HG02588 (cell line): Measurements from ENCODE around the gene C20orf204.

Source experiments
- ATAC-seq: cut with Tn5 transposase; IDR thresholded peaks from one replicate; pipeline ENCODE4 v1.9.1; 2021; ENCODE audit warnings: mild to moderate bottlenecking, moderate library complexity; ENCODE audit not compliant: unreplicated experiment

C20orf204 gene

DNA sequence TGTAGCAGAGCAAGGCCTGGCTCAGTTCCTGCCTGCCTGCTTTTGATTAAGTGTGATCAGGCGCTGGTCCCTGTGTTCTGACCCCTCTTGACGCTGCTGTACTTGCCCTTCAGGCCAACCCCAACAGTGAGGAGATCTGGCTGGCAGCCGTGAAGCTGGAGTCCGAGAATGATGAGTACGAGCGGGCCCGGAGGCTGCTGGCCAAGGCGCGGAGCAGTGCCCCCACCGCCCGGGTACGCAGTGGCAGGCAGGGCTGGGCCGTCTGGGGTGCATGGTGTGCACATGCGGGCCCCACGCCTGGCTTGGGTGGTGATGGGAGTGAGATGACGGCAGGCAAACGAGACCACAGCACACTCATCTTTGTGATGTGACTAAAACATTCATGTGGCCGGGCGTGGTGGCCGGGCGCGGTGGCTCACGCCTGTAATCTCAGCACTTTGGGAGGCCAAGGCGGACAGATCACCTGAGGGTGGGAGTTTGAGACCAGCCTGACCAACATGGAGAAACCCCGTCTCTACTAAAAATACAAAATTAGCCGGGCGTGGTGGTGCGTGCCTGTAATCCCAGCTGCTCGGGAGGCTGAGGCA lies 10.1 kb upstream of the C20orf204 start:
- ATAC-seq = no peak

DNA sequence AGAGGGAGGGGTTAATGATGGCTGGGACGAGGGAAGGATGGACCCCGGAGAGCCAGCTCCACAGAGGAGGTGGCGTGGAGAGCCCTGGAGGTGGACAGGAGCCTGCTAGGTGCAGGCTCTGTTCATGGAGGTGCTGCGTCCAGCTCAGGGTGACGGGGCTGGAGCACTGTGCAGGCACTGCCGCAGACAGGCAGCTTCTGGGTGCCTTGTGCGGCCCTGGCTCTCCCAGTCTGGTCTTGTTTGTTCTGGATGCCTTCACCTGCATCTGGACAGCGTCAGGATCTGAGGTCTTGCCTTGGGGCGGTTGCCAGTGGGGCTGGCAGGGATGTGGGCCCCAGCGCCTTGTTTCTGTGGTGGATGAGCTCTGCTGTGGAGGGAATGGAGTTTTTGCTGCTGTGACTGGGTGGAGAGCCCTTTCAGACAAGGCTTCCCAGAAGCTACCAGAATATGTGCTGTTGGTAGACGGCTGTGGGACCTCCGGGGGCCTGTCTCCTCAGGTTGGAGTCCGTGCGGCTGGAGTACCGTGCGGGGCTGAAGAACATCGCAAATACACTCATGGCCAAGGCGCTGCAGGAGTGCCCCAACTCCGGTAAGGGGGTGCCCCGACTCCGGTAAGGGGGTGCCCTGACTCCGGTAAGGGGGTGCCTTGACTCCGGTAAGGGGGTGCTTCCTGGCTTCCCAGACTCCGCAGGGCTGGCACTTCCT lies 7.8 kb upstream of the C20orf204 start:
- ATAC-seq = no peak

DNA sequence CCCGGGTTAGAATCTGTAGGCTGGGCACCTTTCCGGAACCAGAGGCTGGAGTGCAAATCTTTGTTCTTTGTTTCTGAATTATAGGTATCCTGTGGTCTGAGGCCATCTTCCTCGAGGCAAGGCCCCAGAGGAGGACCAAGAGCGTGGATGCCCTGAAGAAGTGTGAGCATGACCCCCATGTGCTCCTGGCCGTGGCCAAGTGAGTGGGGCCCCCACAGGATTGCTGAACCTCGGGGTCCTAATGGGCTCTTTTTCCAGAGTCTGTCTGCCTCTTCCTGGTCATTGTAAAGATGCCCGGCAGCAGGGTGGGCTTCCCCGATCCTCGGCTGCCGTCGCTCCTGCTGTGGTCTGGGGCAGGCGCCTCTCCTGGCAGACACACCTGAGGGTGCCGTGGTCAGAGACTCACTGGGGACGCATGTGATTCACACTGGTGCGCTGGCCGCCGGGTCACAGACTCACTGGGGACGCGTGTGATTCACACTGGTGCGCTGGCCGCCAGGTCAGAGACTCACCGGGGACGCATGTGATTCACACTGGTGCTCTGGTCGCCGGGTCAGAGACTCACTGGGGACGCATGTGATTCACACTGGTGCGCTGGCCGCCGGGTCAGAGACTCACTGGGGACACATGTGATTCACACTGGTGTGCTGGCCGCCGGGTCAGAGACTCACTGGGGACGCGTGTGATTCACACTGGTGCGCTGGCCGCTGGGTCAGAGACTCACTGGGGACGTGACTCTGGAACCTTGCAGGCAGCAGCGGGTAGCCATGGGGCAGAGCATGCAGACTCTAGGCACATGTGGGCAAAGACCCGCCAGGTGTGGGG lies 6.5 kb upstream of the C20orf204 start:
- no peak for ATAC-seq

DNA sequence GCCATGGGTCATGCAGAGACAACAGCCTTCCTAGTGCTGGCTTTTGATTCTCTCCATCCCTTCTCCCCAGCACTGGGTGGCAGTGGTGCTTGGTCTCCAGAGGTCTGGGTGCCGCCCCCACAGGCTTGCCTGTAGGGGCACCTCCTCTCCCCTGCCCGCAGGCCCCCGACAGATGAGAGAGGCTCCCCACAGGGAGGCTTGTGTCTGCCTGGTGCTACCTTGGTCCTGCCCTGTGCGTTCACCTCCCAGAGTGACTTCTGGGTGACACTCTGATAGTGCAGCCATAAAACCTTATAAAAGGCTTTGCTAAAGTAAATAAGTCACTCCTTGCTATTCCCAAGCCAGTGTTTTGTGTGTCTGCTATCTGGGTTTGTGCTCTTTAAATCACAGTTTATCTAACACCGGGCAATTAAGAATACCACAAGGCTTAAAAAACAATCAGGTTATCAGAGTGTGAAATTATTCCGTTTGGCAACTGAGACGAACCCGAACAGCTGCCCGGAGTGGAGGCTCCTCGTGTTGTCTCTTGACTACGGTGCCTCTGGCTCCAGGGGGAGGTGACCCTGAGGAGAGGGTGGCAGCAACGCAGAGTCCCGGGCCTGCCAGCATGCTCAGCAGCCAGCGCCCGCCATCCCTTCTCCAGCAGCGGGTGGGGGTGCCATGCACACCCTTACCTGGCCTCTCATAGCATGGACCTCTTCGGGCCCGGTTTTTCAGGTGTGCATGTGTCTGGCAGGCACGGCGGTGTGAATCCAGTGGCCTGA lies 5.4 kb upstream of the C20orf204 start:
- ATAC-seq = no peak

DNA sequence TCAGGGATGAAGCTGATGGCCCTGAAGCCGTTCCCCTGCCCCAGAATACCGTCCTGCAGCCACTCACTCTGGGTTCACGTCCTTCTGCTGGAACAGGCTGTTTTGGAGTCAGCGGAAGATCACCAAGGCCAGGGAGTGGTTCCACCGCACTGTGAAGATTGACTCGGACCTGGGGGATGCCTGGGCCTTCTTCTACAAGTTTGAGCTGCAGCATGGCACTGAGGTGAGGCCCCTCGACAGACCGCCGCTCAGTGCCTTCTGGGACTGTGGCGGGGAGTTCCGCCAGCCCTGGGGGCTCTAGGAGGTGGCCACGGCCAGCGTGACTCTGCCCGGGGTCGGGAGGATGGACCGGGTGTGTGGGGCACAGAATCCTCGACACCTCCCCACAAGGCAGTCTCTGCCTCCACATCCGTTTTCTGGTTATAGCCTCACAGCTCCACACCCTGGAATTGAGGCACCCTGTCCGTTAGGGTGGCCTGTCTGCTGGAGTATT lies 4.1 kb upstream of the C20orf204 start:
- no peak for ATAC-seq

DNA sequence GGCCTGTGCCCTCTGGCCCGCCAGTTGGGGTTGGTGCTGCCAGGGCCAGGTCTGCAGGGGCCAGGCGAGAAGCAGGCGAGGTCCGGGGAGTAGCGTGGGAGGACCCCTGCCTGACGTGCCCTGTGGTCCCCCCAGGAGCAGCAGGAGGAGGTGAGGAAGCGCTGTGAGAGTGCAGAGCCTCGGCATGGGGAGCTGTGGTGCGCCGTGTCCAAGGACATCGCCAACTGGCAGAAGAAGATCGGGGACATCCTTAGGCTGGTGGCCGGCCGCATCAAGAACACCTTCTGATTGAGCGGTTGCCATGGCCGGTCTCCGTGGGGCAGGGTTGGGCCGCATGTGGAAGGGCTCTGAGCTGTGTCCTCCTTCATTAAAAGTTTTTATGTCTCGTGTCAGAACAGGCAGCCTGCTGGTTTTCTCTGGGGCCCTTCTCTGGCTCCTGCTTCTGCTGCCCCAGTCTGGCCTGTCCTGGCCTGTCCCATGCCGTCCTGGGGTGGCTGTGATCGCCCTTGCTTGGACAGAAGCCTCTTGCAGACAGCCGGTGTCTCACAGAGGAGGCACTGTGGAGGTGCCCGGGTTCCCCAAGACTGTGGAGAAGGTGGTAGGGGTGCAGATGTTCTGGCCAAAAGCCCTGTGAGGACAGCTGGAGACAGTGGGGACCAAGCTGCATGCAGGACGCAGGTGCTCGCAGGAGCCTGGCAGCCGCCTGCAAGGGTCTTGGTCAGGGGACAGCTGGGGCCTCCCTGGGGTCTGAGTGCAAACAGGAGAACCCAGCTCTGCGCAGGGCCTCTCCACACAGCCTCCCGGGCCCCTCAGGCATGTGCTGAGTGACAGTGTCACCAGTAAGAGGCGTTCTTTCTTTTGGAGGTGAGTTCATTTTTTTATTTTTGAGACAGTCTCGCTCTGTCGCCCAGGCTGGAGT lies 3.0 kb upstream of the C20orf204 start:
- no peak for ATAC-seq

DNA sequence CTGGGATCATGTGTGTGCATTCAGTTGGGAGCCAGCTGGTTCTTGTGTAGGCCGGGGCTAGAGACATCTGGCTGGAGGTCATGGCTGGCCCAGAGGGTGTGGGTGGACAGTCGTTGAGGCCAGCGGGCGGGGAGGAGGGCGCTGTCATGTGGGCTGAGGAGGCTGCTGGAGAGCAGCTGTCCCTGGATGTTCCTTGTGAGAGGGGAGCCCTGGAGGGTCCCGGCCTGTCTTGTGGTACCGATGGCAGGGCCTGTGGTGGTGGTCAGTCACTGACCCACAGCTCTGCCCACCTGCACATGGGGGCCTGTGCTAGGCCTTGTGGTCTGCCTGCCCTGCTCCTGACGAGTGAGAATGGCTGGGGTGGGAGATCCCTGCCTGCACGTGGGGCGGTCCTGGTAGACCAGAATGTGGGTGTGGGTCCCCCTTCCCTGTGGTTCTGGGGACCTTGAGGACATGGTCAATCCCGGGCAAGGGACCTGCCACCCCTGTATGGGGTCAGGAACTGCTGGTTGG lies 1.9 kb upstream of the C20orf204 start:
- no peak for ATAC-seq

DNA sequence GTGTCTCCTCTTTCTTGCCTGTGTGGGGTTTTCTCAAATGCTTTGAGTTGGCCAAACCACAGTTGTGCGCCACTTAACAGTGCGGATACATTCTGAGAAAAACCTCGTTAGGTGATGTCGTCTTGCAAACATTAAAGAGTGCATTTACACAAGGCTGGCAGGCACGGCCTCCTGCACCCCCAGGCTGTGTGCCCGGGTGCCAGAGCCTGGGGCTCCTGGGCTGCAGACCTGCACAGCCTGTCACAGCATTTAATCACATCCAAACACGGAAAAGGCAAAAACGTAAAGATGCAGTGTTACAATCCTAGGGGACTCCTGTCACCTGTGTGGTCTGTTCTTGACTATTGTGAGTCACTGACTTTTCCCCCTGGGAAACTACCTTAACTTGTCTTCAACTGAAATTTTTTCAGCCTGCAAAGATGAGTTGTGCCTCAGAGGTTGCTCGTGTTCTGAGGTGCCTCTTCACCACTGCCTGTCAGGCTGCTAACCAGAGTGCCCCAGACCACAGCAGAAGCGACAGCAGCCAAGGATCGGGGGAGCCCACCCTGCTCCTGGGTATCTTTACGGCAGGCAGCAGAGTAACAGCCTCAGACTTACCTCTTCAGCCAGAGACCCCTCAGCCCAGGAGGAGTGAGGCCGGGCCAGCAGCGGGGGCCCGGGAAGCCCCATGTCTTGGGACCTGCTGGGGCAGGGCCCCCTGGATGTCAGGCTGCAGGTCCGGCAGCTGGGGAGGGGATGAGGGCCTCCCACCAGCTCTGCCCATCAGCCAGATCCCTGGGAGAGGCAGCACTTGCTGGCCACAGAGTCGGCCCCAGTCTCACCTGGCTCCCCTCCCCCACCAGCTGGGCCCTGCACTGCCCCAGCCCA lies 683 bp upstream of the C20orf204 start:
- ATAC-seq = no peak

DNA sequence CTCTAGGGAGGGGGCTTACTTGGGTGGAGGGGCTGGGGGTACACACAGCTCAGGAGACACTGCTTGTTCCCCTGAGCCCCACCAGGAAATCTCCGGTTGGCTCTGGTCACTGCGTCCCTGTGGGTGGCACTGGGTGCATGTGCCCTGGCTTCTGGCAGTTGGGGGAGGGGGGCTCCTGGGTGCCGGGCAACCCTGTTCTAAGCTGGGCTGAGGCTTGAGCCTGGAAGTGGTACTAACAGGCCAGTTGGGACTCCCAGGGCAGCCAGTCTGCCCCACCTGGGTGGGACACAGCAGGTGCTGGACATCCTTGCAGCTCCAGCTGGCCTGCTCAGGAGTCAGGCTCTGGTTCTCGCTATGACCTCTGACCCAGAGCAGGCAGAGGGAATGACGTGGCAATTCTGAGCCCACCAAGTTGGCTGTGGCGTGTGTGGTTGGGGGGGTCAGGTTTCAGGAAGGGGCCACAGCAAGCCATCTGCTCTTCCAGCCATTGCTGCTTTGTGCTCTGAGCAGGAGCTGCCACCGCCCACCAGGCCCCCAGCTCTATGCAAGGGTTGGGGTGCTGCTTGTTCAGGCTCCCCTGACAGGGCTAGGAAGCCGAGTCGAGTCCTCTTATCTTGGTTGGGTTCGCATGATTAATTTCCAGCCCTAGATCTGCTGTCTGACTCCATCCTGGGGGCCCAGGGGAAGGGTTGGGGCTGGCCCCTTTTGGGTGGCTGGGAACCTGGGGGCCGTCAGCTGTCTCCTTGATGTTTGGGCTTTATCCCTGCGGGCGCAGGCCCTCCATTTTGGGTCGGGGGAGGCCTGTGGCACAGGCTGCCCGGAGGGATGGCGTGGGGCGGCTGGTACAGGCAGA lies 590 bp downstream of the C20orf204 start:
- no peak for ATAC-seq

DNA sequence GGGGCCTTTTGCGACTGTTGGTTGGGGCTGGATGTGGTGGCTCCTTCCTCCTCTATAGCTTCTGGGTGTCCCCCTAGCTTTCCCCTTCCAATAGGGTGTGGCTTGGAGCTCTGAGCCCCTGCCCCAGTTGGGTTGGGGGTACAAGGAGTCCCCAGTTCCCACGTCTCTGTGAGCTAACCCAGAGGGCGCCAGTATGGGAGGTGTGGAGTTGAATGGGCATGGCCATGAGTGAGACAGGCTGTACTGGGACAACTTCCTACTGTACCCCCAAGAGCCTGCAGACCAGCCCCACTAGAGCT lies 1.2 kb downstream of the C20orf204 start:
- ATAC-seq = no peak

DNA sequence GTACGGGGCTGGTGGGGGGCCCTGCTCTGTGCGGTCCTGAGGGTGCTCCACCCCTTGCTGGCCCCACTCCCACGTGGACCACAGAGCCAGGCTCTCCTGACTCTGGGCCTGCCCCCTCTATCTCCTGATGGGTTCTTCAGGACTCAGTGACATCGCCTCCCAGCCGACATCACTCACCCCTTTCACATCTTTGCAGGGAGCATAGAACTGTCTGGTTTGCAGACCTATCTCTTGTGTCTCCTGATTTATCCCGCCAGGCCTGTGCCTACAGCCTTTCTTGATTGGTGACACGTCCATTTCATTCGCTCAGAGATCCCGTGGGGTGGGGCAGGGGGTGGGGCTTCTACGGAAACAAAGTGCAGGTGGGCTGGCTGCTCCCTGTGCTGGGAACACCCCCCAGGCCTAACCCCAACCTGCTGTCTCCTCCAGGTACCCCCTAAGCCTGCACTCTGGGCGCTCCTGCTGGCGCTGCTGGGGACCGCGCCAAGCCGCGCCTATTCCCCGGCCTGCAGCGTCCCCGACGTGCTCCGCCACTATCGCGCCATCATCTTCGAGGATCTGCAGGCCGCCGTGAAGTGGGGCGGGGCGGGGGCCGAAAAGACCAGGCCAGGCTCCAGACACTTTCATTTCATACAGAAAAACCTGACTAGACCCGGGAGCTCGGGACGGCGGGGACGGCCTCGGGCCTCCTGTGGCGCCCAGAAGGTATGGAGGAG lies 1.7 kb downstream of the C20orf204 start:
- ATAC-seq = no peak

DNA sequence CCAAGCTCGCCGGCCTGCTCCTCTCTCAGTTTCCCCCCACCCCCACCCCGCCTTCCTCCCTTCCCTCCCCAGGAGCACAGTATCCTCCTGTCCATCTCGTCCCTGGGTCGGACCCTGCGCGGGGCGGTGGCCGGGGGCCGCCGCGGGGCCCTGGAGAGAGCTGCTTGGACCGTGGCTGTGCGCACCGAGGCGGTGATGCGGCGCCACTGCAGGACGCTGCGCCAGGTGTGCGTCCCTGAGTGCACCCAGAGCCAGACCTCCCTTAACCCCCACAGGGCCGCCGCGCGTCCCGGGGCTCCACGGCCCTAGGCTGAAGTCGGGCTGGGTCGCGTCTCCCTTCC lies 2.2 kb downstream of the C20orf204 start:
- ATAC-seq = peak; percentile 20

DNA sequence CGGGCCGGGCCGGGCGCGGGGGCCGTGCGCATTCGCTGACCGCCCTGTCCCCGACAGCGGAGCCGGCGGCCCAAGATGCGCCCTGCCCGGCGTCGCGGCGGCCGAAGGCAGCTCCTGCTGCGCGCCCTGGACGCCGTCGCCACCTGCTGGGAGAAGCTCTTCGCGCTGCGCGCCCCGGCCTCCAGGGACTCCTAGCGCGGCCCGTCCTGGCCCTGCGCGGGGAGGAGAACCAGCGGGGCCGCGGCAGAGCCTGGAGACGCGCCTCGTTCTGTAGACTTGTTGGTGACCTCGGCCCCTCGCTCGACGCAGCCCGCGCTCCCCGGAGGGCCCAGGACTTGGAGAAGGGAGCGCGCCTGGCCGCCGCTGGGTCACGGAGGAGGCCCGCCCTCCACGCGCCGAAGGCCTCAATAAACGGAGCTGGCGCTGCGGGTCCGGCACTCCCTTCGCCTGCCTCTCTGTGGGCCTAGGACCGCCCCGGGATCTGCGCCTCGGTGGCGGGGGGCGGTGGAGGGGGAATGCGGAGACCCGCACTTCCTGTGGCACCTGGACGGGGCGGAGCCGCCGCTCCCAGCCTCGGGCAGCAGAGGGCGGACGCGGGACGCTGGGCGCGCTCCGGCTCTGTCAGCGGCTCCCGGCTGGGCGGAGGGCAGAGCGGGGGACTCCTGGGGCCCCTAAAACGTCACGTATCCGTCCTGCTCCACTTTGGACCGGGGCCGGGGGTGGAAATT lies 2.7 kb downstream of the C20orf204 start:
- peak; percentile 54 for ATAC-seq

DNA sequence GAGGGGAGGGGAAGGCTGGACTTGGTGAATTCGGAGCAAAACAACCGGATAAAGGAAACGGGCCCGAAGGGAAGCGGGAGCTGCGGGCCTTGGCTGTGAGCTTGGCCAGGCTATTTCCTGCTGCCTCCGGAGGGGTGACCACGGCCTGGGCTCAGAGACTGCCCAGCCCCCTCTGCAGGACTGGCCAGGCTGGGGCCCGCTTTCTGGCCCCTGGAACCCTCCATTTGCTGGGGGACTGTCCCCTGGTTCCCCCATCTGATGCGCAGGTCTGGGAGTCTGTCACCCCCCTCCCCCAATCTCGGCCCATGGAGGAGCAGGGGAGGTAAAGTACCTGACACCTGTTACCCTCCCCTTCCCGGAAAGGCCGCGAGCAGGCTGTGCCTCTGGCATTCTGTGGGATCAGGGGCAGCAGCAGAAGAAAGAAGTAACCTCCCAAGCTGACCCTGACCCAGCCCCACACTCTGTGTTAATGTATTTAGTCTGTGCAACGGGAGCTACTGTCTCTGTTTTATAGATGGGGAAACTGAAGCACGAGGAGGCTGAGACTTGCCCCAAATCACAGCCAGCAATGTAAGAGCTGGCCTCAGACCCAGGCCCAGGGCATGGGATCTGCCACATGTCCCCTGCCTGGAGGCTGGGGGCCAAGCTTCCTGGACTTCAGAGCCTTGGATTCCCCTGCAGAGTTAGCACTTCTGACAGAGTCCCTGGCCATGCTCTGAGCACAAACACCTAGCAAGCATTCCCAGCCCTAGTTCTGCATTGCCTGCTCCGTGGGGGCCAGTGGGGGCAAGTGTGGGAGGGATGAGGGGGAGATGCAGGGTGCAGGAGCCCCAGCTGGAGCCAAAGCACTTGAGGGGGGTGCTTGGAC lies 3.5 kb downstream of the C20orf204 start:
- ATAC-seq = no peak

DNA sequence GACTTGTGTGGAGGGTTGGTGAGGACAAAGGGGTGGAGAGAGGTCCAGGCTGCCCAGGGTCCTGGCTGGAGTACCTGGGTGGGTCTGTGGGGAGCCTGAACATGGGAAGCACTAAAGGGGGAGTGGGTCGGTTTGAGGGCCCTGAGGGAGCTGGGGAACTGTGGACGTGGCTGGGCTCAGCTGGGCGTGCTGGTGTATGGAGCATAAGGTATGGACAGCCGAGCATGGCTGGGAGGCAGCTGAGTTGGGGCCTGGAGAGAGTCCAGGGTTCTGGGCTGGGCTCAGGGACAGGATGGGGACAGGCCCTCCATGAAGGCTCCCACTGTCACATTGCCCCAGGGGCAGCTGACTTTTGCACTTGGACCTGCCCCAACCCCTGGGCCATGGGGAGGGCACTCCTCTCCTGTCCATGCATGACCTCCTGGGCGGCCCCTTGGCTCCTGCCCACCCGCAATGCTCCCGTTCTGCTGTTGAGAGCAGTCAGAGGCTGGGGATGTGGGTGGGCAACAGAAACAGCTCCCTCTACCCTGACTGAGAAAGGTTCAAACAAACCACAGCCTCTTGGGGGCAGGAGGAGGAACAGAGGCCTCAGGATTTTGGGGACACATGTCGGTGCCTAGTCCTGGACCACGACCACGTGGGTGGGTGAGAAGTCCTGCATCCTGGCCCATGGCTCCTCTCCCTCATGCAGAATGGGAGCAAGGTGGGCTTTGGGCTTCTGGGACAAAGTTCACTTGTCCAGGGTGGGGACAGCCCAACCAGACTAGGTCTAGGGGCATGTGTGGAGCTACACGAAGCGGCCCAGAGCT lies 4.5 kb downstream of the C20orf204 start:
- ATAC-seq = no peak
